Activated CD8-positive, alpha-beta memory T cell treated with anti-CD3 and anti-CD28 coated beads, Interleukin-2, amount 50 U/mL, for 4 hours (primary cell): Measurements from ENCODE around the gene ERF.

ENCODE experiments used
- DNase-seq: peaks from one replicate; pipeline ENCODE4 v3.0.0-alpha.2; 2020

The ERF gene

GRCh38 chr19:42234364-42234763 is 20.6 kb downstream of the ERF start:
- DNase-seq: no peak

GRCh38 chr19:42233678-42234292 is 21.1 kb downstream of the ERF start:
- DNase-seq: no peak

GRCh38 chr19:42233106-42233505 is 21.8 kb downstream of the ERF start:
- DNase-seq: no peak

GRCh38 chr19:42232435-42232834 is 22.5 kb downstream of the ERF start:
- DNase-seq: no peak

GRCh38 chr19:42230571-42230970 is 24.4 kb downstream of the ERF start:
- DNase-seq: no peak

- no peak for DNase-seq
Observed at GRCh38 chr19:42229855-42230351, 25.0 kb downstream of the ERF start.

- DNase-seq: no peak
Observed at GRCh38 chr19:42229301-42229854, 25.6 kb downstream of the ERF start.

GRCh38 chr19:42228641-42229040 is 26.3 kb downstream of the ERF start:
- DNase-seq: no peak

GRCh38 chr19:42226886-42227285 is 28.0 kb downstream of the ERF start:
- DNase-seq: no peak

- DNase-seq: no peak
Observed at GRCh38 chr19:42225718-42226292, 29.1 kb downstream of the ERF start.

GRCh38 chr19:42224940-42225717 is 29.8 kb downstream of the ERF start:
- DNase-seq: no peak

GRCh38 chr19:42220751-42221097 is 34.2 kb downstream of the ERF start:
- no peak for DNase-seq

GRCh38 chr19:42219812-42220750 is 34.8 kb downstream of the ERF start, which contains the start of gene ZNF526:
TSS of gene ZNF526 (plus strand) at chr19:42220312. CDS start at chr19:42224404, 4,092 bp downstream.
- DNase-seq: peak; percentile 95

GRCh38 chr19:42217520-42218437 is 37.1 kb downstream of the ERF start, which contains the start of gene DEDD2:
TSS of gene DEDD2 (minus strand) at chr19:42217677. CDS start at chr19:42217007, 670 bp downstream.
- peak; percentile 100 for DNase-seq

- DNase-seq: peak; percentile 30
Observed at GRCh38 chr19:42216653-42217519, 38.0 kb downstream of the ERF start.

GRCh38 chr19:42214810-42215485 is 40.0 kb downstream of the ERF start:
- DNase-seq: no peak

GRCh38 chr19:42212886-42213285 is 42.0 kb downstream of the ERF start:
- DNase-seq: no peak

GRCh38 chr19:42208612-42209011 is 46.3 kb downstream of the ERF start:
- no peak for DNase-seq

GRCh38 chr19:42207767-42208271 is 47.1 kb downstream of the ERF start:
- DNase-seq: peak; percentile 37
